DND-41 (cell line): Measurements from ENCODE around the gene SLC25A1.

Source experiments
- CTCF ChIP-seq: IDR thresholded peaks from 2 replicates; pipeline ENCODE4 v1.5.1; 2012; ENCODE audit warnings: borderline replicate concordance, low read length, moderate library complexity, mild to moderate bottlenecking; ENCODE audit not compliant: poor library complexity, severe bottlenecking; ENCODE audit errors: extremely low read depth
- EZH2 ChIP-seq: IDR thresholded peaks from 3 replicates; pipeline ENCODE4 v1.6.1; 2012; ENCODE audit warnings: borderline replicate concordance, low read depth, mild to moderate bottlenecking, moderate library complexity, low read length, inconsistent platforms; ENCODE audit not compliant: severe bottlenecking

- TF ChIP-seq CTCF (no peak), EZH2 (no peak)
Measured at GRCh38 chr22:19181786-19182471, 3.4 kb upstream of the SLC25A1 start.
